HEK293 (cell line): ENCODE results near the gene NCOA7.

Experiments used
- HIC1 ChIP-seq: fragments of 450-650 bp; formaldehyde crosslinking; IDR thresholded peaks from 2 replicates; pipeline ENCODE4 v1.5.1; 2016; ENCODE audit warnings: missing biosample characterization, missing genetic modification characterization
- IKZF3 ChIP-seq: fragments of 450-650 bp; IDR thresholded peaks from 2 replicates; pipeline ENCODE4 v1.5.0; 2018; ENCODE audit warnings: missing biosample characterization, mild to moderate bottlenecking, missing genetic modification characterization, moderate library complexity
- KLF10 ChIP-seq: fragments of 450-650 bp; IDR thresholded peaks from 2 replicates; pipeline ENCODE4 v1.5.1; 2018; ENCODE audit warnings: missing biosample characterization, mild to moderate bottlenecking, missing genetic modification characterization
- KLF7 ChIP-seq: fragments of 450-650 bp; formaldehyde crosslinking; IDR thresholded peaks from 2 replicates; pipeline ENCODE4 v1.5.1; 2016; ENCODE audit warnings: missing biosample characterization, missing genetic modification characterization, borderline replicate concordance
- KLF9 ChIP-seq: fragments of 450-650 bp; formaldehyde crosslinking; IDR thresholded peaks from 2 replicates; pipeline ENCODE4 v1.5.1; 2016; ENCODE audit warnings: missing biosample characterization, missing genetic modification characterization, low read depth
- SCRT1 ChIP-seq: fragments of 450-650 bp; formaldehyde crosslinking; IDR thresholded peaks from 2 replicates; pipeline ENCODE4 v1.5.1; 2016; ENCODE audit warnings: missing biosample characterization, missing genetic modification characterization, borderline replicate concordance
- SP2 ChIP-seq: fragments of 450-650 bp; formaldehyde crosslinking; IDR thresholded peaks from 2 replicates; pipeline ENCODE4 v1.5.1; 2016; ENCODE audit warnings: missing biosample characterization, missing genetic modification characterization
- SP7 ChIP-seq: fragments of 450-650 bp; formaldehyde crosslinking; IDR thresholded peaks from 2 replicates; pipeline ENCODE4 v1.5.1; 2016; ENCODE audit warnings: missing biosample characterization, missing genetic modification characterization
- WT1 ChIP-seq: fragments of 450-650 bp; formaldehyde crosslinking; IDR thresholded peaks from 2 replicates; pipeline ENCODE4 v1.5.1; 2016; ENCODE audit warnings: missing biosample characterization, missing genetic modification characterization
- ZBTB44 ChIP-seq: fragments of 450-650 bp; IDR thresholded peaks from 2 replicates; pipeline ENCODE4 v1.5.1; 2018; ENCODE audit warnings: missing biosample characterization, mild to moderate bottlenecking, missing genetic modification characterization
- ZNF146 ChIP-seq: fragments of 450-650 bp; formaldehyde crosslinking; IDR thresholded peaks from 2 replicates; pipeline ENCODE4 v1.5.1; 2016; ENCODE audit warnings: missing biosample characterization, missing genetic modification characterization
- ZNF211 ChIP-seq: fragments of 450-650 bp; formaldehyde crosslinking; IDR thresholded peaks from 2 replicates; pipeline ENCODE4 v1.5.1; 2016; ENCODE audit warnings: low read depth, missing biosample characterization, missing genetic modification characterization
- ZNF24 ChIP-seq: fragments of 450-650 bp; formaldehyde crosslinking; IDR thresholded peaks from 2 replicates; pipeline ENCODE4 v1.5.1; 2016; ENCODE audit warnings: missing biosample characterization, missing genetic modification characterization
- ZNF335 ChIP-seq: fragments of 450-650 bp; formaldehyde crosslinking; conservative IDR thresholded peaks from 2 replicates; pipeline ENCODE4 v1.5.1; 2016; ENCODE audit warnings: missing biosample characterization, missing genetic modification characterization
- ZNF449 ChIP-seq: fragments of 450-650 bp; formaldehyde crosslinking; IDR thresholded peaks from 2 replicates; pipeline ENCODE4 v1.5.1; 2017; ENCODE audit warnings: missing biosample characterization, mild to moderate bottlenecking, missing genetic modification characterization, moderate library complexity
- ZNF585B ChIP-seq: fragments of 450-650 bp; formaldehyde crosslinking; IDR thresholded peaks from 2 replicates; pipeline ENCODE4 v1.5.1; 2016; ENCODE audit warnings: missing biosample characterization, missing genetic modification characterization
- ZNF629 ChIP-seq: fragments of 450-650 bp; formaldehyde crosslinking; IDR thresholded peaks from 2 replicates; pipeline ENCODE4 v1.5.1; 2017; ENCODE audit warnings: missing biosample characterization, missing genetic modification characterization
- ZNF837 ChIP-seq: fragments of 450-650 bp; formaldehyde crosslinking; IDR thresholded peaks from 2 replicates; pipeline ENCODE4 v1.5.1; 2016; ENCODE audit warnings: missing biosample characterization, missing genetic modification characterization
- ZSCAN30 ChIP-seq: fragments of 450-650 bp; IDR thresholded peaks from 2 replicates; pipeline ENCODE4 v1.5.1; 2018; ENCODE audit warnings: missing biosample characterization, mild to moderate bottlenecking, missing genetic modification characterization, moderate library complexity
- TF ChIP-seq, protein P1 (sequence below): fragments of 450-650 bp; formaldehyde crosslinking; IDR thresholded peaks from 2 replicates; pipeline ENCODE4 v1.5.1; 2016; ENCODE audit warnings: missing biosample characterization, missing genetic modification characterization, low read depth
- TF ChIP-seq, protein P2 (sequence below): fragments of 450-650 bp; formaldehyde crosslinking; IDR thresholded peaks from 2 replicates; pipeline ENCODE4 v1.5.1; 2016; ENCODE audit warnings: missing biosample characterization, missing genetic modification characterization, borderline replicate concordance
- TF ChIP-seq, protein P3 (sequence below): fragments of 450-650 bp; formaldehyde crosslinking; IDR thresholded peaks from 2 replicates; pipeline ENCODE4 v1.5.1; 2016; ENCODE audit warnings: missing biosample characterization, missing genetic modification characterization
- TF ChIP-seq, protein P4 (sequence below): fragments of 450-650 bp; formaldehyde crosslinking; IDR thresholded peaks from 2 replicates; pipeline ENCODE4 v1.5.1; 2016; ENCODE audit warnings: missing biosample characterization, missing genetic modification characterization

NCOA7 gene

GRCh38 chr6:125810445-125810844, 19.7 kb downstream of the NCOA7 start (continued):
- TF ChIP-seq ZNF449 (0 out of 2 replicates have a peak, but pooled peaks have one; percentile 11), IKZF3 (peak; percentile 82), ZNF837 (no peak), ZSCAN30 (peak; percentile 69; the same call in 1 of the 2 replicates), WT1 (tag by site-specific recombination) (peak; percentile 87), HIC1 (tag by site-specific recombination) (0 out of 2 replicates have a peak, but pooled peaks have one; percentile 28), ZNF335 (tag by site-specific recombination) (no peak), ZNF146 (tag by site-specific recombination) (no peak), ZBTB44 (tag by site-specific recombination) (peak; percentile 99), KLF9 (no peak), KLF10 (tag by site-specific recombination) (0 out of 2 replicates have a peak, but pooled peaks have one; percentile 46), SP7 (tag by site-specific recombination) (no peak), ZNF585B (no peak), KLF7 (no peak), ZNF629 (tag by site-specific recombination) (0 out of 2 replicates have a peak, but pooled peaks have one; percentile 40), SP2 (no peak), SCRT1 (tag by site-specific recombination) (peak; percentile 32; the same call in 1 of the 2 replicates), ZNF24 (tag by site-specific recombination) (peak; percentile 88; the same call in 1 of the 2 replicates), ZNF211 (tag by site-specific recombination) (no peak)
- TF ChIP-seq, protein P1, sequence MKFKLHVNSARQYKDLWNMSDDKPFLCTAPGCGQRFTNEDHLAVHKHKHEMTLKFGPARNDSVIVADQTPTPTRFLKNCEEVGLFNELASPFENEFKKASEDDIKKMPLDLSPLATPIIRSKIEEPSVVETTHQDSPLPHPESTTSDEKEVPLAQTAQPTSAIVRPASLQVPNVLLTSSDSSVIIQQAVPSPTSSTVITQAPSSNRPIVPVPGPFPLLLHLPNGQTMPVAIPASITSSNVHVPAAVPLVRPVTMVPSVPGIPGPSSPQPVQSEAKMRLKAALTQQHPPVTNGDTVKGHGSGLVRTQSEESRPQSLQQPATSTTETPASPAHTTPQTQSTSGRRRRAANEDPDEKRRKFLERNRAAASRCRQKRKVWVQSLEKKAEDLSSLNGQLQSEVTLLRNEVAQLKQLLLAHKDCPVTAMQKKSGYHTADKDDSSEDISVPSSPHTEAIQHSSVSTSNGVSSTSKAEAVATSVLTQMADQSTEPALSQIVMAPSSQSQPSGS (tag by site-specific recombination), result no peak
- TF ChIP-seq, protein P2, sequence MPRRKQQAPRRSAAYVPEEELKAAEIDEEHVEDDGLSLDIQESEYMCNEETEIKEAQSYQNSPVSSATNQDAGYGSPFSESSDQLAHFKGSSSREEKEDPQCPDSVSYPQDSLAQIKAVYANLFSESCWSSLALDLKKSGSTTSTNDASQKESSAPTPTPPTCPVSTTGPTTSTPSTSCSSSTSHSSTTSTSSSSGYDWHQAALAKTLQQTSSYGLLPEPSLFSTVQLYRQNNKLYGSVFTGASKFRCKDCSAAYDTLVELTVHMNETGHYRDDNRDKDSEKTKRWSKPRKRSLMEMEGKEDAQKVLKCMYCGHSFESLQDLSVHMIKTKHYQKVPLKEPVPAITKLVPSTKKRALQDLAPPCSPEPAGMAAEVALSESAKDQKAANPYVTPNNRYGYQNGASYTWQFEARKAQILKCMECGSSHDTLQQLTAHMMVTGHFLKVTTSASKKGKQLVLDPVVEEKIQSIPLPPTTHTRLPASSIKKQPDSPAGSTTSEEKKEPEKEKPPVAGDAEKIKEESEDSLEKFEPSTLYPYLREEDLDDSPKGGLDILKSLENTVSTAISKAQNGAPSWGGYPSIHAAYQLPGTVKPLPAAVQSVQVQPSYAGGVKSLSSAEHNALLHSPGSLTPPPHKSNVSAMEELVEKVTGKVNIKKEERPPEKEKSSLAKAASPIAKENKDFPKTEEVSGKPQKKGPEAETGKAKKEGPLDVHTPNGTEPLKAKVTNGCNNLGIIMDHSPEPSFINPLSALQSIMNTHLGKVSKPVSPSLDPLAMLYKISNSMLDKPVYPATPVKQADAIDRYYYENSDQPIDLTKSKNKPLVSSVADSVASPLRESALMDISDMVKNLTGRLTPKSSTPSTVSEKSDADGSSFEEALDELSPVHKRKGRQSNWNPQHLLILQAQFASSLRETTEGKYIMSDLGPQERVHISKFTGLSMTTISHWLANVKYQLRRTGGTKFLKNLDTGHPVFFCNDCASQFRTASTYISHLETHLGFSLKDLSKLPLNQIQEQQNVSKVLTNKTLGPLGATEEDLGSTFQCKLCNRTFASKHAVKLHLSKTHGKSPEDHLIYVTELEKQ (tag by site-specific recombination), result peak; percentile 42; the same call in 1 of the 2 replicates
- TF ChIP-seq, protein P3, sequence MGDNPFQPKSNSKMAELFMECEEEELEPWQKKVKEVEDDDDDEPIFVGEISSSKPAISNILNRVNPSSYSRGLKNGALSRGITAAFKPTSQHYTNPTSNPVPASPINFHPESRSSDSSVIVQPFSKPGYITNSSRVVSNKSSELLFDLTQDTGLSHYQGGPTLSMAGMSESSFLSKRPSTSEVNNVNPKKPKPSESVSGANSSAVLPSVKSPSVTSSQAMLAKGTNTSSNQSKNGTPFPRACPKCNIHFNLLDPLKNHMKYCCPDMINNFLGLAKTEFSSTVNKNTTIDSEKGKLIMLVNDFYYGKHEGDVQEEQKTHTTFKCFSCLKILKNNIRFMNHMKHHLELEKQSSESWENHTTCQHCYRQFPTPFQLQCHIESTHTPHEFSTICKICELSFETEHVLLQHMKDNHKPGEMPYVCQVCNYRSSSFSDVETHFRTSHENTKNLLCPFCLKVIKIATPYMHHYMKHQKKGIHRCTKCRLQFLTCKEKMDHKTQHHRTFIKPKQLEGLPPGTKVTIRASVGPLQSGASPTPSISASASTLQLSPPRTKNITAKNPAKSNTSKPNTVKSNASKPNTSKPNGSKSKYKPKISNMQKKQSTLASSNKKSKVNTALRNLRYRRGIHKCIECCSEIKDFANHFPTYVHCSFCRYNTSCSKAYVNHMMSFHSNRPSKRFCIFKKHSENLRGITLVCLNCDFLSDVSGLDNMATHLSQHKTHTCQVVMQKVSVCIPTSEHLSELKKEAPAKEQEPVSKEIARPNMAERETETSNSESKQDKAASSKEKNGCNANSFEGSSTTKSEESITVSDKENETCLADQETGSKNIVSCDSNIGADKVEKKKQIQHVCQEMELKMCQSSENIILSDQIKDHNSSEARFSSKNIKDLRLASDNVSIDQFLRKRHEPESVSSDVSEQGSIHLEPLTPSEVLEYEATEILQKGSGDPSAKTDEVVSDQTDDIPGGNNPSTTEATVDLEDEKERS, result no peak
- TF ChIP-seq, protein P4, sequence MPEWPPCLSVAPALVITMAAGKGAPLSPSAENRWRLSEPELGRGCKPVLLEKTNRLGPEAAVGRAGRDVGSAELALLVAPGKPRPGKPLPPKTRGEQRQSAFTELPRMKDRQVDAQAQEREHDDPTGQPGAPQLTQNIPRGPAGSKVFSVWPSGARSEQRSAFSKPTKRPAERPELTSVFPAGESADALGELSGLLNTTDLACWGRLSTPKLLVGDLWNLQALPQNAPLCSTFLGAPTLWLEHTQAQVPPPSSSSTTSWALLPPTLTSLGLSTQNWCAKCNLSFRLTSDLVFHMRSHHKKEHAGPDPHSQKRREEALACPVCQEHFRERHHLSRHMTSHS (tag by site-specific recombination), result no peak
